GM12873 (cell line): ENCODE data around the gene RBM20.

ENCODE experiments used
- CTCF ChIP-seq: IDR thresholded peaks from 2 replicates; pipeline ENCODE4 v1.5.1; 2012; ENCODE audit warnings: low read depth, mild to moderate bottlenecking, moderate library complexity, low read length, control low read depth; ENCODE audit not compliant: insufficient read depth; ENCODE audit errors: missing control alignments

The RBM20 gene

GRCh38 chr10:110647136-110647430 is 2.9 kb downstream of the RBM20 start:
- no peak for TF ChIP-seq CTCF

GRCh38 chr10:110648692-110649346 is 4.7 kb downstream of the RBM20 start:
- no peak for TF ChIP-seq CTCF

GRCh38 chr10:110649347-110650264 is 5.5 kb downstream of the RBM20 start:
- no peak for TF ChIP-seq CTCF

GRCh38 chr10:110650265-110650668 is 6.1 kb downstream of the RBM20 start:
- TF ChIP-seq CTCF: no peak

- TF ChIP-seq CTCF: no peak
Observed at GRCh38 chr10:110651044-110651958, 7.2 kb downstream of the RBM20 start.

GRCh38 chr10:110652475-110653118 is 8.5 kb downstream of the RBM20 start:
- no peak for TF ChIP-seq CTCF
